ENCODE measurements around the gene TINAGL1. TPM values are rescaled to one million over a fixed set of nuclear protein-coding genes. Genes with fewer than 3 reads are reported as not detected.

The TINAGL1 gene
- total RNA-seq, 1 experiment from 2014 or later = 2.5 TPM

DNA sequence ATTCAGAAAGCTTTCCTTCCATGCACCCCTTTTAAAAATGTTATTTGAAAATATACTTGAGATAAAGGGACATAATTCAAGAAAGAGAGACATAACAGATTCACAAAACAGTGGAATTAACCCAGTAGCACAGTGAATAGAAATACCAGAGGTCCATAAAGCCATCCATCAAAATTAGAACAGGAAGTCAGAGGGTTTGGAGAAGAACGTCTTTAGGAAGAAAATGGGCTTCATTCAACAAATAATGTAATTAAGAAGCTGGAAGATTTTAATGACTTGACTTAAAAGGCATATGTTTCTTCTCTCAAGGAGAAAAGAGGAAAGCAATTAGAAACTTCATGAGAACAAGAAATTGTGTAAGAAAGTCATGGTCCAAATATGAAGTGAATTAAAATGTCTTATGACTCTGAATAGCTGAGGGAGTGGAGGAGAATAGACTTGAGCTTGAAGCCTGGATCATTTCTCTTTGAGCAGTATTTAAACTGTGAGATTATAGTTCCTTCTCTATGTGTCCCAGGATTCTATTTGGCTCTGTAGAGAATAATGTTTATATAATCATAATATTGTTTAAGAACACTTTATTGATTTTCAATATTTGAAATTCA is 33.3 kb downstream of the TINAGL1 start:
- Mint-ChIP-seq H3K27me3 (ENCODE audit: low read depth) (peaks cover 6% of the 10 kb centered on the region), H3K4me1 (peaks cover 4 to 5% of the 10 kb centered on the region in 2 experiments), H3K9me3 (no peaks in the 10 kb centered on the region), H3K36me3 (ENCODE audit: insufficient read depth in 1 of 3, low read depth in 3 of 3) (no peaks in the 10 kb centered on the region; a peak in 1 of 7 replicates), H3K4me3 (no peak overlapping the region), H3K27ac (no peak overlapping the region)
- no peak overlapping the region for H4K91ac ChIP-seq (ENCODE audit: insufficient read length, low read depth, low read length)
- H2BK12ac ChIP-seq (ENCODE audit: insufficient read length, low read depth, low read length) = no peak overlapping the region
- no peak overlapping the region for H2AK5ac ChIP-seq (ENCODE audit: insufficient read length, low read length)
- no peak overlapping the region for H4K8ac ChIP-seq (replicated peaks; ENCODE audit: insufficient read length, low read depth, low read length)
- H3K79me1 ChIP-seq (ENCODE audit: insufficient read depth, low read depth, low read length, poor library complexity, severe bottlenecking) = no peaks in the 10 kb centered on the region
- TF ChIP-seq, protein P1, sequence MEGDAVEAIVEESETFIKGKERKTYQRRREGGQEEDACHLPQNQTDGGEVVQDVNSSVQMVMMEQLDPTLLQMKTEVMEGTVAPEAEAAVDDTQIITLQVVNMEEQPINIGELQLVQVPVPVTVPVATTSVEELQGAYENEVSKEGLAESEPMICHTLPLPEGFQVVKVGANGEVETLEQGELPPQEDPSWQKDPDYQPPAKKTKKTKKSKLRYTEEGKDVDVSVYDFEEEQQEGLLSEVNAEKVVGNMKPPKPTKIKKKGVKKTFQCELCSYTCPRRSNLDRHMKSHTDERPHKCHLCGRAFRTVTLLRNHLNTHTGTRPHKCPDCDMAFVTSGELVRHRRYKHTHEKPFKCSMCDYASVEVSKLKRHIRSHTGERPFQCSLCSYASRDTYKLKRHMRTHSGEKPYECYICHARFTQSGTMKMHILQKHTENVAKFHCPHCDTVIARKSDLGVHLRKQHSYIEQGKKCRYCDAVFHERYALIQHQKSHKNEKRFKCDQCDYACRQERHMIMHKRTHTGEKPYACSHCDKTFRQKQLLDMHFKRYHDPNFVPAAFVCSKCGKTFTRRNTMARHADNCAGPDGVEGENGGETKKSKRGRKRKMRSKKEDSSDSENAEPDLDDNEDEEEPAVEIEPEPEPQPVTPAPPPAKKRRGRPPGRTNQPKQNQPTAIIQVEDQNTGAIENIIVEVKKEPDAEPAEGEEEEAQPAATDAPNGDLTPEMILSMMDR (conservative IDR thresholded peaks at IDR 0.05) = no peak
- H3K27me3 ChIP-seq (ENCODE audit: insufficient read depth, low read length) = no peaks in the 10 kb centered on the region
- H3K4me1 ChIP-seq (ENCODE audit: insufficient read depth, low read length) = no peaks in the 10 kb centered on the region
- no peak overlapping the region for H3K56ac ChIP-seq (ENCODE audit: insufficient read length, low read depth, low read length)
- H3K9me3 ChIP-seq (ENCODE audit: control insufficient read depth, low read depth, low read length) = no peaks in the 10 kb centered on the region
- H3T11ph ChIP-seq (ENCODE audit: low read length) = no peak overlapping the region
- H3K23me2 ChIP-seq (ENCODE audit: insufficient read length, low read depth, low read length, poor library complexity, severe bottlenecking) = no peaks in the 10 kb centered on the region
- H3K18ac ChIP-seq (ENCODE audit: insufficient read length, low read depth, low read length) = no peak overlapping the region
- H2BK120ac ChIP-seq (ENCODE audit: low read depth, low read length, poor library complexity, severe bottlenecking) = no peak overlapping the region
- H3K23ac ChIP-seq (ENCODE audit: insufficient read length, low read depth, low read length) = no peak overlapping the region
- DNase-seq = no peak
- no peak overlapping the region for H3K4me2 ChIP-seq (ENCODE audit: insufficient read depth, insufficient read length, low read length)
- H3K27ac ChIP-seq (ENCODE audit: insufficient read length, low read depth, low read length) = no peak overlapping the region
- no peak overlapping the region for H3K14ac ChIP-seq (ENCODE audit: insufficient read depth, low read length)
- no peak overlapping the region for H3K4ac ChIP-seq (ENCODE audit: low read depth, low read length)
- H2BK20ac ChIP-seq (ENCODE audit: low read depth, low read length, poor library complexity, severe bottlenecking) = no peak overlapping the region
- H3K79me2 ChIP-seq (ENCODE audit: insufficient read depth, low read length) = no peaks in the 10 kb centered on the region
- H4K20me1 ChIP-seq (ENCODE audit: control insufficient read depth, insufficient read depth, insufficient read length) = no peaks in the 10 kb centered on the region
- H3K9ac ChIP-seq (ENCODE audit: extremely low read depth, insufficient read length, low read length) = no peak overlapping the region
- no peak overlapping the region for H2AFZ ChIP-seq (ENCODE audit: low read length)
- H4K5ac ChIP-seq (ENCODE audit: insufficient read length, low read depth, low read length) = no peak overlapping the region
- H2BK15ac ChIP-seq (ENCODE audit: low read depth, low read length) = no peak overlapping the region
- no CpG with 5 or more reads among the region's 1 CpG for WGBS (ENCODE audit: extremely low coverage, insufficient read length, low lambda C conversion rate)
- no peak overlapping the region for H2BK5ac ChIP-seq (ENCODE audit: insufficient read length, low read length)

Data from H9 (cell line).